ENCODE results near the gene EVI5.
"Not testable (repeated sequence)": the region's sequence is repeated elsewhere in the genome, so short reads cannot be mapped to it uniquely, and the experiment has no call there.

Gene EVI5

DNA sequence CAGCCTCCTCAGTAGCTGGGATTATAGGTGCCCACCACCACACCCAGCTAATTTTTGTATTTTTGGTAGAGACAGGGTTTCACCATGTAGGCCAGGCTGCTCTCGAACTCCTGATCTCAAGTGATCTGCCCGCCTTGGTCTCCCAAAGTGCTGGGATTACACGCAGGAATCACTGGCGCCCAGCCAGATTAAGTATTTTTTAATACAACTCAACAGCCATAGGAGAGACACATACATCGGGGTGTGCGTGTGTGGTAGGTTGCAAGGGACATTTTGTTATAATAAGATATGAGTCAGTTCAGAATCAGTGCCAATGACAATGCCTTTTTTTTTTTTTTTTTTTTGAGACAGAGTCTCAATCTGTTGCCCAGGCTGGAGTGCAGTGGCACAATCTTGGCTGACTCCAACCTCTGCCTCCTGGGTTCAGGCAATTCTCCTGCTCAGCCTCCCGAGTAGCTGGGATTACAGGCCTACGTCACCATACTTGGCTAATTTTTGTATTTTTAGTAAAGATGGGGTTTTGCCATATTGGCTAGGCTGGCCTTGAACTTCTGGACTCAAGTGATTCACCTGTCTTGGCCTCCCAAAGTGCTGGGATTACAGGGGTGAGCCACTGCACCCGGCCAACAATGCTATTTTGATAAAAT lies 259.8 kb downstream of the EVI5 start:
- not testable (repeated sequence) for H3K4me1 Mint-ChIP-seq, H3K4me3 Mint-ChIP-seq, H3K27ac Mint-ChIP-seq, ATAC-seq, H3K27me3 Mint-ChIP-seq, H3K9me3 Mint-ChIP-seq
- H3K36me3 Mint-ChIP-seq: peaks cover 13% of the 10 kb centered on the region

DNA sequence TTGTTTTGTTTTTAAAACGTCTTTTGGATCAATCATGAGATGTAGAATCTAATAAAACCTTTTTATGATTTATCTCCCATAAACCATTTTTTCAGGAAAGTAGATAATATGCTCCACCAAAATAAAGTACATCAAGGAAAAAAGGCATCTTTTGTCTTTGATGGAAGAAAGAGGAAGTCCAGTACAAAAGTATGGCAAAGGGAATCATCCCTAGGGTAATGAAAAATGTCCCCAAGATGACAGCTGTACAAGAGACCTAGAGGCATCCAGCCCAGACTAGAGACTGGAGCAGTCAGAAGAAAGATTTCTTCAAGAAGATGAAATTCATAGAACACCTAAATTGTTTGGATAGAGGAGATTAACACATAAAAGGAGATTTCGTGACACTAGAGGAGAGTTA lies 265.9 kb downstream of the EVI5 start:
- H3K27ac Mint-ChIP-seq: no peak overlapping the region
- no peak overlapping the region for H3K4me3 Mint-ChIP-seq
- no peak for ATAC-seq
- H3K27me3 Mint-ChIP-seq: no peaks in the 10 kb centered on the region
- H3K9me3 Mint-ChIP-seq: no peaks in the 10 kb centered on the region
- peaks cover 28% of the 10 kb centered on the region for H3K36me3 Mint-ChIP-seq
- H3K4me1 Mint-ChIP-seq: no peaks in the 10 kb centered on the region

DNA sequence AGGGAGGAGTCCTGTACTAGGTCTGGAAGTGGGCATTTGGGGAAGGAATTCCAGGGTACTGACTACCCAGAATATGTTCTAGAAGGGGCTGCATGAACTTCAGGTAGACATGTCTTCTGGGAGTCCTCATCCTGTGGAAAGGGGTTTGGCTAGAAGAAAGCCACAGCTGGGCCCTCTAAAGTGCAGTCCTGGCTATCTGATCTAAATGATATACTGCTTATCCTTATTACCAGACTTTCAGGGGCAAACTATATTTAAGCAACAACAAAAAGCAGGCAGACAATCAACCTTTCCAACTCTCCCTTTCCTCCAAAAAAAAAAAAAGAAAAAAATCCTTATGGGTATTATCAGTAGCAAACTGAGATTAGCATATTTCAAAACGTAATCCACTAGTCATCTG lies 268.3 kb downstream of the EVI5 start:
- Mint-ChIP-seq H3K27me3 (no peaks in the 10 kb centered on the region), H3K36me3 (peaks cover 39% of the 10 kb centered on the region), H3K9me3 (no peaks in the 10 kb centered on the region), H3K4me1 (no peaks in the 10 kb centered on the region), H3K4me3 (no peak overlapping the region), H3K27ac (no peak overlapping the region)
- ATAC-seq: no peak

DNA sequence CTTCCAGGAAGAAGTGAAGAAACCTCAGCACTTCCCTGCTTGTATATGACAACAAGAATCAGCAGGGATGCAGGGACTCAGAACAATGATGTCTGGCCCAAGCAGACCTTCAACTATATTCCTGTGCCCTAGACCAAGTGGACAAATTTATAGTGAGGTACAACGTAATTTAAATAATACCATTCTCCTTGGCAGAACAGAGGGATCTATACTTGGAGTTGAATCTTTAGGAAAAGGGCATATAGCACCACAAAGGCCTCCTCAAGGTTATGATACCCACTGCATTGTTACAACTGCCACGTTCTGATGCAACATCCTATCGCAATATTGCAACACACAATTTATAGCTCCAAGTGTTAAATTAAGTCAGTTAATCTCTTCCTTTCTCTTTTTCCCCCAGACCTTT lies 269.1 kb downstream of the EVI5 start:
- H3K27ac Mint-ChIP-seq: no peak overlapping the region
- H3K9me3 Mint-ChIP-seq: no peaks in the 10 kb centered on the region
- H3K4me1 Mint-ChIP-seq: no peaks in the 10 kb centered on the region
- no peaks in the 10 kb centered on the region for H3K27me3 Mint-ChIP-seq
- H3K36me3 Mint-ChIP-seq: peaks cover 40% of the 10 kb centered on the region
- no peak for ATAC-seq
- H3K4me3 Mint-ChIP-seq: no peak overlapping the region

DNA sequence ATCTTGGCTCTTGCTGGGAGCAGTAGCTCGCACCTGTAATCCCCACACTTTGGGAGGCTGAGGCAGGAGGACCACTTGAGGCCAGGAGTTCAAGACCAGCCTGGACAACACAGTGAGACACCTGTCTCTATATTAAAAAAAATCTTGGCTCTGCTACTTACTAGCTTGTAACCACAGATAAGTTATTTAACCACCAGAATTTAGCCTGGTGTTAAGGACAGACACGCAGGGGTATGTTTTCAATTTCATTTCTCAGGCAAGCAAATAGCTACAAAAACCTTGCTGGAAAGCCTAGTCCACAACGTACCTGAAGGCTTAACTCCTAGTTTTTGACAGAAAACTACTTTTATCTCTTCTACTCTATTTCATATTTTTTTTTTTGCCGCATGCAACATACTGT lies 273.4 kb downstream of the EVI5 start:
- H3K36me3 Mint-ChIP-seq: peaks cover 33% of the 10 kb centered on the region

DNA sequence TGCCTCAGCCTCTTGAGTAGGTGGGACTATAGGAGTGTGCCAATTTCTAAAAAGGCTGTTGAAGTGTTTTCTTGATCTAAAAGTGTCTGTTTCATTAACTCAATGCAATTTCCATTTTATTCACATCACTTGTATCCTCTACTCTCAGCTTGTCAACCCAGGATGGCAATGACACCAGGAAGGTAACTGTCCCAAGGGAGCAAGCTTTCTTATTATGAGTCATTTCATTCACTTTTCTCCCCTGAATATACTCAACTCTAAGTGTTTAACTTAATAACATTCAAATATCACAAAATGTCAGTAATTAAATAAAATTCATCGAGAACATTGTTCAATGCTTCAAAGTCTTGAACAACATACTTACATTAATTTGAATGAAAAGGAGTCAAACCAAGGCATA lies 275.3 kb downstream of the EVI5 start:
- Mint-ChIP-seq H3K4me3 (no peak overlapping the region), H3K27me3 (no peaks in the 10 kb centered on the region), H3K27ac (no peak overlapping the region), H3K36me3 (peaks cover 17% of the 10 kb centered on the region), H3K4me1 (peaks cover 15% of the 10 kb centered on the region), H3K9me3 (peaks cover 5% of the 10 kb centered on the region)
- no peak for ATAC-seq

More for the DNA sequence above, 273.4 kb downstream of the EVI5 start:
- H3K27me3 Mint-ChIP-seq: no peaks in the 10 kb centered on the region
- no peak for ATAC-seq
- H3K4me1 Mint-ChIP-seq: peaks cover 6% of the 10 kb centered on the region
- no peak overlapping the region for H3K4me3 Mint-ChIP-seq
- H3K9me3 Mint-ChIP-seq: peaks cover 2% of the 10 kb centered on the region
- no peak overlapping the region for H3K27ac Mint-ChIP-seq

DNA sequence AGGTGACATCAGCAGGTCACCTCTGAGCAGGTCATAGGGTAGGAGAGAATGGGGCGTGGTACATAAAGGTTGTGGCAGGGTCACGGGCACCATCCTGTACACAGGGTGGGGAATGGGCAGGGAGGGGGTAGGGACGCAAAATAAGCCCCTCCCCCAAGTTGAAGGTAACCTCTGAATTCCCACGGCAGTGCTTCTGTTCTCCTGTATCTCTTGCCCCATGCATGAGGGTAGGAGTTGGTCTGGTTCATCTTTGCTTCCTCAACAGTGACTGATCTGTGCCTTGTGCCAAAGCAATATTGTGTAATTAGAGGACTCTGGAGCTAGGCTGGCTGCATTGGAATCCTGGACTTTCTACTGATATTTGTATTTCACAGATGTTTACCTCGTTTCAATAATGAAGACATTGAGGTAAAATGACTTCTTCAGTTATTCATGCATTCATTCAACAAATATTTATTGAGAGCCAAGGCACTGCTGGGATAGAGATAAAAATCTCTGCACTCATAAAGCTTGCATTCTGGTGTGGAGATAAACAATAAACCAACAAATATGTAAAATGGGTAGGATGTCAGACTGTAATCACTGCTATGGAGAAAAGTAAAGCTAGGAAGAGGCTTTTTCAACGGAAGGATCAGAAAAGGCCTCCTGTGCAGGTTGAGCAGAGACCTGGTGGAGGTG lies 279.8 kb downstream of the EVI5 start:
- ATAC-seq: peak; percentile 65
- Mint-ChIP-seq H3K27ac (peak overlapping the region; percentile 43), H3K9me3 (peaks cover 5% of the 10 kb centered on the region), H3K27me3 (no peaks in the 10 kb centered on the region), H3K36me3 (peaks cover 5% of the 10 kb centered on the region), H3K4me3 (no peak overlapping the region), H3K4me1 (peaks cover 32% of the 10 kb centered on the region)

DNA sequence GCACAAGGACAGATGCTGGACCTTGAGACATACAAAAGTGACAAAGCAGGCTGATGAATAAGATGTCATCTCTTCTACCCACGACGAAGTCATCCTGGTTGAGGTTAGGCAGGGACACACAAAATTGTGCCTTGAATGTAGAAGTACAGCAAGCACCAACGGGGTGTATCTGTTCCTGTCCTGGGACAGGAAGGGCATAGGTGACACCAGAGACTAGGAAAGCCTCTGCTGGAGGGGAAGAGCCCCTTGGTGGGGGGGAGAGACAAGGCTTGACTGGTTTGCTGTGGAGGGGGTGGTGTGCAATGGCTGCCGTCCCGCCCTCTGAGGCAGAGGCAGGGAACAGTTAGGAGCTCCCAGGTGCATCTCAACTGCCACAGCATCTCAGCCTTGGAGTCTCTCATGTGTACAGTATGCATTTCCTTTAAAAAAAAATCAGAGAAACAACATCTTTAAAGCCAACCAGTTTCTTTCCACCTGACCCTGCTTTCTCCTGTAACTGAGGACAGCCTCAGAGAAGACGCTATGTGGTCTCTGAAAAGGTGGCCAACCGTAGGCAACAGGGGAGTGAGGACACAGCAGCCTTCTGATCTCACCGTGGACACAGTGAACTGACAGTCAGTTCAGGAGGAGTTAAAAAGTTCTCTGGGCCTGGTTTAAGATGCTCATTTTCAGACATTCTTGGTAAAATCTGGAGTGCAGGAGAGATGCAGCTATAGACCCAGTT lies 280.5 kb downstream of the EVI5 start:
- peak; percentile 47 for ATAC-seq
- Mint-ChIP-seq H3K27me3 (no peaks in the 10 kb centered on the region), H3K4me3 (no peak overlapping the region), H3K36me3 (peaks cover 5% of the 10 kb centered on the region), H3K27ac (peak overlapping the region; percentile 43), H3K9me3 (peaks cover 5% of the 10 kb centered on the region), H3K4me1 (peaks cover 28% of the 10 kb centered on the region)

DNA sequence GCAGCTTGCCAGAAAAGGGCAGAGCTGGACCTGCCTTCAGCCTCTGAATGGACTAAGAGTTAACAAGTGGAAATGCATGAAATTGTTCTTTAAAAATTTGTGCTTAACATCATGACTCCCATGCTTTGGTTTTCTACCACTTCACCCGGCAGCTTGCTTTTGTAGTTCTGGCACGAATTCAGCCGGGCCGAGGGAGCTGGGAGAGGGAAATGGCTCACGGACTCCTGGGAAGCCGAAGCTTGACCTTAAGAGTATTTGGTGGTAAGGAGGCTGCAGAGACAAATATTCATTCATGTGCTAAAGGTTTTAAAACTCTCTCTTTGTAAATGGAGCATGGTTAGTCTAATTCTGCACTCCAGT lies 281.0 kb downstream of the EVI5 start:
- Mint-ChIP-seq H3K4me1 (peaks cover 26% of the 10 kb centered on the region), H3K9me3 (peaks cover 5% of the 10 kb centered on the region), H3K36me3 (peaks cover 5% of the 10 kb centered on the region), H3K4me3 (no peak overlapping the region), H3K27me3 (no peaks in the 10 kb centered on the region), H3K27ac (peak overlapping the region; percentile 43)
- ATAC-seq: no peak

DNA sequence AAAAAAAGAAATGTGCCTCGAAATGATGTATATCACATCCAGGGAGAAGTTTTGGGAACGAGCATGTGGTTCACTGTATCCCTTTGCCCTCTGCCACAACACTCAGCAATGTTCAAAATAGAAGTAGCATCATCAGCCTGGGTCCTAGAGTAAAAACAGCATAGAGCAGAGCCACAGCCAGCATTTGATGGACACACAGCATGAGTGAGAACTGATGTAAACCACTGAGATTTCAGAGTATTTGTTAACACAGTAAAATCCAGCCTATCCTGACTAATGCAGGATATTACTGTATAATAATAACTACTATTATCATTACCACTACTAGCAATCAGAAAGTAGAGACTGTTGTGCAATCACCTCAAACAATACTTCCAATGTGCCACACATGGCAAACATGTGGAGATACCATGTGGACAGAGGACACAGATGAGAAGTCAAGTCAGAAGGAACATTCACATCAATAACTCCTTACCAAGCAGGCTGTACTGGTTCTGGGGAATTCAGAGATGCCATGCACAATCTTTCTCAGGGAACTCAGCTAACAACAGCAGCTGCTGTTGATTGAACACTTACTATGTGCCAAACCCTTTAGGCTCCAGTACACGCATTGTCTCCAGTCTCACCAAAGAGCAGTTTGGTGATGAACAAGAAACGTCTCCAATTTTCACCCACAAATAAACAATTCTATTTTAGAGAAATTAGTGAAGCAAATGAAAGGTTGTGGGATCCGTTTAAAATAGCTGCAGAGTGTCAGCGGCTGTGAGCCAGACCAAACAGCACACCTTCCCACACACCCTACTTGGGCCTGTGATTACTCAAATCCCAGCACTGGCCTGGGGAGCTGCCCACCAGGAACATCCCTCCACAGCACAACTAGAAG lies 281.6 kb downstream of the EVI5 start:
- ATAC-seq: peak; percentile 56
- Mint-ChIP-seq H3K4me1 (peaks cover 26% of the 10 kb centered on the region), H3K36me3 (peaks cover 5% of the 10 kb centered on the region), H3K9me3 (peaks cover 5% of the 10 kb centered on the region), H3K27ac (peak overlapping the region; percentile 43), H3K4me3 (no peak overlapping the region), H3K27me3 (no peaks in the 10 kb centered on the region)

DNA sequence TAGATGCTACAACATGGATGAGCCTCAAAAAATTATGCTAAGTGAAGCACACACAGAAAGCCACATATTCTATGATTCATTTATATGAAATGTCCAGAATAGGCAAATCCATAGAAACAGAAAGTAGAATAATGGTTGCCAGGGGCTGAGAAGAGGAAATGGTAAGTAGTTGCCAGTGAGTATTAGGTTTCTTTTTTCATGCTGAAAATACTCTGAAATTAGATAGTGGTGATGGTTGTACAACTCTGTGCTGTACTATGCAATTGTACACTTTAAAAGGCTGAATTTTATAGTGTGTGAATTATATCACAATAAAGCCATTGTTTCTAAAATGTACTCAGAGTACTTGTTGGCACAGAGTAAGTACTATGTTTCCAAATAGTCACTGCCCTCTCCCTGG lies 282.7 kb downstream of the EVI5 start:
- peaks cover 5% of the 10 kb centered on the region for H3K36me3 Mint-ChIP-seq
- peaks cover 5% of the 10 kb centered on the region for H3K9me3 Mint-ChIP-seq
- no peak overlapping the region for H3K4me3 Mint-ChIP-seq
- peaks cover 26% of the 10 kb centered on the region for H3K4me1 Mint-ChIP-seq
- ATAC-seq: peak; percentile 28
- no peaks in the 10 kb centered on the region for H3K27me3 Mint-ChIP-seq
- H3K27ac Mint-ChIP-seq: no peak overlapping the region

DNA sequence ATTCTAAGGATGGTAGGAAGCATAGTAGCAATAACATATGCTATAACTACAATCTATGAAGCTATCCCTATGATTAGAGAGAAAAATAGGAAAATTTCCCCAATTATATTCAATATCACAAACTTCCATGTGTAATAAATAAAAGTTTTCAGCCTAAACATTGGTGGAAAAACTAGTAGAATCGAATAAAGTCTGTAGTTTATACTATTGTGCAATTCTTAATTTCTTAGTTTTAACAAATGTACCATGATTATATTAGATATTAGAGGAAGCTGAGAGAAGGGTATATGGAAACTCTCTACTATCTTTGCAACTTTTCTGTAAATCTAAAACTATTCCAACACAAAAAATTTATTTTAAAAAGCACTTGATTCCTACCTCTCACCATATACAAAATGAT lies 284.4 kb downstream of the EVI5 start:
- no peaks in the 10 kb centered on the region for H3K27me3 Mint-ChIP-seq
- H3K4me1 Mint-ChIP-seq: peaks cover 26% of the 10 kb centered on the region
- no peak overlapping the region for H3K4me3 Mint-ChIP-seq
- no peaks in the 10 kb centered on the region for H3K36me3 Mint-ChIP-seq
- no peak overlapping the region for H3K27ac Mint-ChIP-seq
- no peak for ATAC-seq
- H3K9me3 Mint-ChIP-seq: no peaks in the 10 kb centered on the region

DNA sequence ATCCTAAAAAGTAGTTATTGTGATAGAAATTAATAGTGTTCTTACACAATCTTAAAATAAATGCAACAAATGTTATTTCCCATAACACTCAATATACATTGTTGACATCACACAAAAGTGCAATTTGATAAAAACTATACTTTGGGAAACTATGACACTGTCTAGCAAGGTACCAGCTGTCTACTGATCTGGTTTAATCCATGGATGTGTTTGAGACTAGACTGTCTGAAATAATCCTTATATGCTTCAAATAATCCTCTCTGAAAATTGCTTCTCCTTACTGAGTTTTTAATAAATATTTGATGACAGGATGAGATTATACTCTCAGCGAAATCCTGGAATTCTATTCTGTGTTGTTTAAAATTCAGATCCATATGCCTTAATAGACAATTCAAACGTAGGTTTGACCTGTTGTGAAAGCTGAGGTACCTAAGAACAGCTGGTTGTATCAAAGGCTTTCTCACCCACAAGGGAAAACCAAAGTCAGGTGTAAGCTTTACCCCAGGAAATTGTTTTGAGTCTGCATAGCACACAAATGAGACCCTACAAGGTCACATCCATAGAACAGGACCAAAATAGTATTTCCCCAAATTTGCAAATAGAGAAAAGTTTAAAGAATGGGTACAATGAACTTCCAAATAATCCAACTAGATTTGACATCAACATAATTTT lies 289.4 kb downstream of the EVI5 start:
- Mint-ChIP-seq H3K4me3 (no peak overlapping the region), H3K27me3 (no peaks in the 10 kb centered on the region), H3K27ac (no peak overlapping the region), H3K4me1 (no peaks in the 10 kb centered on the region), H3K36me3 (no peaks in the 10 kb centered on the region), H3K9me3 (no peaks in the 10 kb centered on the region)
- no peak for ATAC-seq

DNA sequence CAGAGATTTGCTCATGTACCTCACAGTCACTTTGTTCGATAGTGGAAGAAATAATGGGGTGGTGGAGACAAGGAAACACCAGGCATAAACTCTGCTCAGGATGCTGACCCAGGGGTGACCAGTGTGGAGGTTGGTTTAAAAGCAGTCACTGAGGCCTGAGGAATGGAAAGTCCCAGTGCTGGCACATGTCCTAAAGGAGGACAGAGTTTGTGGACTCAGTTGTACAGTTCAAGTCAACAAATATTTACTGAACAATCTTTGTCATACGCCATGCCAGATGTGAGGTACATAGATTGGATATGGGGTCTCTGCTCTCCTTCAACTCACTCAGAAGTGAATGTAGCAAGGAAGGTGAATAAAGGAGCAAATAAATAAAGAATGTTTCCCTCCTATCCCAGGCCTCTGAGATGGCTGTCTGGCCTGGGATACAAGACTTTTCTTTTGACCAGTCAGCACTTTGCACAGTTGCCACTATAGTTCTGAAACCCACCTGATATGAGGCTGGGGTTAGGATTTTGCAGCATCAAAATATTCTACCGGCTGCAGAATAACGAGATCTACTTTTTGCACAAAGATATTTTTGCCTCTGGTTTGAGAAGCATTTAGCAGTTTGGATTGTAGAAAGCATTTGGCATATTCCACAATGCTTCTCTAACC lies 290.3 kb downstream of the EVI5 start:
- Mint-ChIP-seq H3K4me1 (no peaks in the 10 kb centered on the region), H3K9me3 (no peaks in the 10 kb centered on the region), H3K4me3 (no peak overlapping the region), H3K27ac (no peak overlapping the region), H3K36me3 (no peaks in the 10 kb centered on the region), H3K27me3 (no peaks in the 10 kb centered on the region)
- no peak for ATAC-seq

Measured in stimulated activated memory B cell treated with anti-CD40 and anti-IgM and Interleukin-4, amounts not matched to agents 10 μg/mL and 1 μg/mL and 100 μg/mL, for 72 hours (primary cell).